Parathyroid adenoma (tissue), 2 donors: Measurements from ENCODE around the gene SFTPD.
A peak's percentile ranks its signal among the peaks of the same experiment; 100 is the strongest.

Experiments used
- H2AFZ ChIP-seq: fragments of 300-600 bp; sonication (generic); one replicate; pipeline ENCODE4 v1.7.0; 2017; ENCODE audit warnings: antibody characterized with exemption, mild to moderate bottlenecking
- H3K27ac ChIP-seq: fragments of 300-600 bp; sonication (generic); one replicate; pipeline ENCODE4 v1.7.0; 2017
- H3K27me3 ChIP-seq: fragments of 300-600 bp; sonication (generic); one replicate; pipeline ENCODE4 v1.7.0; 2017; ENCODE audit warnings: low read length; ENCODE audit not compliant: control insufficient read depth, insufficient read depth
- H3K36me3 ChIP-seq: fragments of 300-600 bp; sonication (generic); one replicate; pipeline ENCODE4 v1.7.0; 2017; ENCODE audit warnings: low read length; ENCODE audit not compliant: control insufficient read depth, insufficient read depth
- H3K4me1 ChIP-seq: fragments of 300-600 bp; sonication (generic); one replicate; pipeline ENCODE4 v1.7.0; 2017; ENCODE audit warnings: control low read depth
- H3K4me2 ChIP-seq: fragments of 300-600 bp; sonication (generic); one replicate; pipeline ENCODE4 v1.7.0; 2017; ENCODE audit warnings: low read length
- H3K4me3 ChIP-seq: fragments of 300-600 bp; sonication (generic); one replicate; pipeline ENCODE4 v1.7.0; 2017; ENCODE audit warnings: low read depth, low read length
- H3K79me2 ChIP-seq: fragments of 300-600 bp; sonication (generic); one replicate; pipeline ENCODE4 v1.7.0; 2017; ENCODE audit warnings: control low read depth
- H3K9ac ChIP-seq: fragments of 300-600 bp; sonication (generic); one replicate; pipeline ENCODE4 v1.7.0; 2017; ENCODE audit warnings: mild to moderate bottlenecking
- H3K9me3 ChIP-seq: fragments of 300-600 bp; sonication (generic); one replicate; pipeline ENCODE4 v1.7.0; 2017; ENCODE audit warnings: low read length; ENCODE audit not compliant: control insufficient read depth
- CTCF ChIP-seq: fragments of 300-600 bp; sonication (generic); IDR thresholded peaks from one replicate; pipeline ENCODE4 v1.7.0; 2017; ENCODE audit warnings: antibody characterized with exemption, mild to moderate bottlenecking
- donor health status: primary hyperparathyroidism.

The SFTPD gene

DNA sequence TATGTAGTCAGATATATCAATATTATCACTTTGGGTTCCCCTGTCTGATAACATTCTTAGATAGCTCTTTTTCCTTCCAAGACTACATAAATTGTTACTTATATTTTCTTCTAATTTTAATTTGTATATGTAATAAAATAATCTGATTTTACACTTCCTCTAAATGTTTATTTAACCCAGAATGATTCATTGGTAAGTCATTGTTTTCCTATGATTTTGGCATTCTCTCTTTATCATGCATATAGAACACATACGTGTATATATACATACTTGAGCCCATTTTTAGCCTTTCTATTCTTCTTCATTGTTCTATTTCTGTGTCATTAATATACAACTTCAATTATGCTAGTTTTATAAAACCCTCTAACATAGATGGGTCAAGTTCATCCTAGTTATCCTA, 16.6 kb downstream of the SFTPD start:
- no peak overlapping the region for H3K27ac ChIP-seq
- no peak overlapping the region for H3K9ac ChIP-seq
- H2AFZ ChIP-seq: no peak overlapping the region

DNA sequence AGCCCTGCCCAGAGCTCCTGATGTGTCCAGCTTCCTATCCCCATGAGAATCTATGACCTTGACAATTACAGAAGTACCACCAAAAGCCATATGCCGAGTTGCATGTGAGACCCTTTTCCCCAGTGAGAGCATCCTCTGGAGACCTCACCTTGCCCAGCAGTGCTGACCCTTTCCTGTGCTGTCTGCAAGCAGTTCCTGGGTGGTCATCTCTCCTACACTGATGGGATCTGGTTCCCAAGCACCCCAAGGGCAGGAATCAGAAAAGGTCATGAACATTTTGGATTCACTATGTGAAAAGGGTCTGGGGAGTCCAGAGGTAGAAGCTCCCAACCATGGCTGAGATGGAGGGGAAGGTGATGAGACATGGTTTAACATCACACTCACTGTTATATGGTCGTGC, 18.2 kb downstream of the SFTPD start:
- no peak for TF ChIP-seq CTCF
- H3K36me3 ChIP-seq: no peaks in the 10 kb centered on the region
- H3K4me3 ChIP-seq: no peak overlapping the region
- H3K79me2 ChIP-seq: no peaks in the 10 kb centered on the region
- H3K9ac ChIP-seq: no peak overlapping the region
- H3K27me3 ChIP-seq: no peaks in the 10 kb centered on the region
- H3K9me3 ChIP-seq: no peaks in the 10 kb centered on the region
- no peak overlapping the region for H3K27ac ChIP-seq
- no peak overlapping the region for H2AFZ ChIP-seq
- H3K4me1 ChIP-seq: no peaks in the 10 kb centered on the region
- no peak overlapping the region for H3K4me2 ChIP-seq

More for the DNA sequence above, 16.6 kb downstream of the SFTPD start:
- no peaks in the 10 kb centered on the region for H3K27me3 ChIP-seq
- no peaks in the 10 kb centered on the region for H3K36me3 ChIP-seq
- H3K4me1 ChIP-seq: no peaks in the 10 kb centered on the region
- no peak overlapping the region for H3K4me3 ChIP-seq
- H3K9me3 ChIP-seq: no peaks in the 10 kb centered on the region
- no peak for TF ChIP-seq CTCF
- no peak overlapping the region for H3K4me2 ChIP-seq
- no peaks in the 10 kb centered on the region for H3K79me2 ChIP-seq

- no peaks in the 10 kb centered on the region for H3K79me2 ChIP-seq
- H3K4me3 ChIP-seq: no peak overlapping the region
- H3K4me1 ChIP-seq: no peaks in the 10 kb centered on the region
- no peaks in the 10 kb centered on the region for H3K36me3 ChIP-seq
- H2AFZ ChIP-seq: no peak overlapping the region
- H3K9me3 ChIP-seq: no peaks in the 10 kb centered on the region
- no peak overlapping the region for H3K27ac ChIP-seq
- H3K4me2 ChIP-seq: no peak overlapping the region
- TF ChIP-seq CTCF: no peak
- H3K9ac ChIP-seq: no peak overlapping the region
- no peaks in the 10 kb centered on the region for H3K27me3 ChIP-seq
Measured at GRCh38 chr10:79930267-79930666, 18.6 kb downstream of the SFTPD start.

DNA sequence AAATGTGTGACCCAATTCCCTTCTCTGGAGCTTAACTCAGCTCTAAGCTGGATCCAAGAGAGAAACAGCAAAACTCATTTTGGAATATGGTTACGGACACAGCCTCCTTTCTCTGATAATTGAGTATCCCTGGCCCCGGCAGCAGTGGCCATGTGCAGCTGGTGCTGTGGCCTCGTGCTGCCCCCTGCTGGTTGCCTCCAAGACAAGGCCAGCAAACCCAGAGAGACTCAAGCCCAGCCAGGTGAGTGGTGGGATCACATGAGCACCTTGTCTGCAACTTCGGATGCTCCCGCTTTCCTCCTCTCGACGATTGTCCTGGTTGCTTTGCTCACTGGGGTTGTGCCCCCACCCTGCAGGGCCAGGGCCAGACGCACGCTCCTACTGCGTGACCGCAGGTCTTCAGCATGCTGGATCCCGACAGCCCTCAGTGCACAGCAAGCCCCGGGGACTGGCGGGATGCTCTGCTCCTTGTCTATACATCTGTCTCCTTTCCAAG, 19.4 kb downstream of the SFTPD start:
- Histone ChIP-seq H3K9ac (no peak overlapping the region), H3K4me3 (no peak overlapping the region)
- peak; percentile 91 for TF ChIP-seq CTCF

GRCh38 chr10:79928028-79928583, 20.8 kb downstream of the SFTPD start:
- Histone ChIP-seq H2AFZ (no peak overlapping the region), H3K27ac (no peak overlapping the region), H3K79me2 (no peaks in the 10 kb centered on the region), H3K36me3 (no peaks in the 10 kb centered on the region), H3K9ac (no peak overlapping the region), H3K4me3 (no peak overlapping the region), H3K4me1 (no peaks in the 10 kb centered on the region), H3K4me2 (no peak overlapping the region), H3K27me3 (no peaks in the 10 kb centered on the region), H3K9me3 (no peaks in the 10 kb centered on the region)
- no peak for TF ChIP-seq CTCF

More for the DNA sequence above, 19.4 kb downstream of the SFTPD start:
- Histone ChIP-seq H3K36me3 (no peaks in the 10 kb centered on the region), H3K27ac (no peak overlapping the region), H3K9me3 (no peaks in the 10 kb centered on the region), H2AFZ (peak overlapping the region; percentile 51), H3K27me3 (no peaks in the 10 kb centered on the region), H3K79me2 (no peaks in the 10 kb centered on the region), H3K4me1 (no peaks in the 10 kb centered on the region), H3K4me2 (no peak overlapping the region)
